Measurements from ENCODE around the gene HPD. TPM values are rescaled to one million over a fixed set of nuclear protein-coding genes. Genes with fewer than 3 reads are reported as not detected.

The HPD gene
- total RNA-seq, 2 donors from 2014 or later, result 0.39 to 1.3 TPM

GRCh38 chr12:121797937-121798786 lies 60.5 kb downstream of the HPD start:
- H3K4me1 ChIP-seq, result peaks cover 0 to 79% of the 10 kb centered on the region in 2 donors

GRCh38 chr12:121796855-121797751 lies 61.6 kb downstream of the HPD start:
- peak; percentile 97 for DNase-seq (ENCODE audit: low spot score)
- no peaks in the 10 kb centered on the region for H3K9me3 ChIP-seq
- H3K36me3 ChIP-seq, result peaks cover 7% of the 10 kb centered on the region
- TF ChIP-seq, protein P1, sequence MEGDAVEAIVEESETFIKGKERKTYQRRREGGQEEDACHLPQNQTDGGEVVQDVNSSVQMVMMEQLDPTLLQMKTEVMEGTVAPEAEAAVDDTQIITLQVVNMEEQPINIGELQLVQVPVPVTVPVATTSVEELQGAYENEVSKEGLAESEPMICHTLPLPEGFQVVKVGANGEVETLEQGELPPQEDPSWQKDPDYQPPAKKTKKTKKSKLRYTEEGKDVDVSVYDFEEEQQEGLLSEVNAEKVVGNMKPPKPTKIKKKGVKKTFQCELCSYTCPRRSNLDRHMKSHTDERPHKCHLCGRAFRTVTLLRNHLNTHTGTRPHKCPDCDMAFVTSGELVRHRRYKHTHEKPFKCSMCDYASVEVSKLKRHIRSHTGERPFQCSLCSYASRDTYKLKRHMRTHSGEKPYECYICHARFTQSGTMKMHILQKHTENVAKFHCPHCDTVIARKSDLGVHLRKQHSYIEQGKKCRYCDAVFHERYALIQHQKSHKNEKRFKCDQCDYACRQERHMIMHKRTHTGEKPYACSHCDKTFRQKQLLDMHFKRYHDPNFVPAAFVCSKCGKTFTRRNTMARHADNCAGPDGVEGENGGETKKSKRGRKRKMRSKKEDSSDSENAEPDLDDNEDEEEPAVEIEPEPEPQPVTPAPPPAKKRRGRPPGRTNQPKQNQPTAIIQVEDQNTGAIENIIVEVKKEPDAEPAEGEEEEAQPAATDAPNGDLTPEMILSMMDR (IDR thresholded peaks at IDR 0.05), result peak; percentile 34 to 61
- H3K4me3 ChIP-seq, result peak overlapping the region; percentile 21 to 73
- peaks cover 0 to 86% of the 10 kb centered on the region in 2 donors for H3K4me1 ChIP-seq
- H3K27me3 ChIP-seq, result no peaks in the 10 kb centered on the region
- peak overlapping the region; percentile 100 for H3K27ac ChIP-seq

More at GRCh38 chr12:121797937-121798786, 60.5 kb downstream of the HPD start:
- peak overlapping the region; percentile 100 for H3K27ac ChIP-seq
- H3K4me3 ChIP-seq, result peak overlapping the region; percentile 73 to 79
- DNase-seq (ENCODE audit: low spot score), result no peak
- TF ChIP-seq, protein P1 (IDR thresholded peaks at IDR 0.05), result no peak
- peaks cover 7% of the 10 kb centered on the region for H3K36me3 ChIP-seq
- H3K9me3 ChIP-seq, result no peaks in the 10 kb centered on the region
- H3K27me3 ChIP-seq, result no peaks in the 10 kb centered on the region

GRCh38 chr12:121795034-121795968 lies 63.4 kb downstream of the HPD start:
- H3K4me3 ChIP-seq, result peak overlapping the region in 1 of 2 donors; percentile 60
- H3K4me1 ChIP-seq, result peaks cover 0 to 76% of the 10 kb centered on the region in 2 donors

GRCh38 chr12:121794534-121795033 lies 64.1 kb downstream of the HPD start:
- Histone ChIP-seq H3K27me3 (no peaks in the 10 kb centered on the region), H3K36me3 (peaks cover 7% of the 10 kb centered on the region), H3K4me1 (peaks cover 0 to 77% of the 10 kb centered on the region in 2 donors), H3K4me3 (peak overlapping the region; percentile 46 to 60), H3K27ac (peak overlapping the region; percentile 100), H3K9me3 (no peaks in the 10 kb centered on the region)
- DNase-seq (ENCODE audit: low spot score), result no peak
- TF ChIP-seq, protein P1 (IDR thresholded peaks at IDR 0.05), result no peak

More at GRCh38 chr12:121795034-121795968, 63.4 kb downstream of the HPD start:
- H3K9me3 ChIP-seq, result no peaks in the 10 kb centered on the region
- peaks cover 7% of the 10 kb centered on the region for H3K36me3 ChIP-seq
- TF ChIP-seq, protein P1 (IDR thresholded peaks at IDR 0.05), result peak; percentile 94
- peak; percentile 95 for DNase-seq (ENCODE audit: low spot score)
- no peaks in the 10 kb centered on the region for H3K27me3 ChIP-seq
- peak overlapping the region; percentile 100 for H3K27ac ChIP-seq

All from right atrium auricular region (tissue), 2 donors.